Lower lobe of right lung (tissue), 2 donors: Measurements from ENCODE around the gene ADD2. TPM values are rescaled to one million over a fixed set of nuclear protein-coding genes. Genes with fewer than 3 reads are reported as not detected.
A peak's percentile ranks its signal among the peaks of the same experiment; 100 is the strongest.

Experiments
- ATAC-seq, 2 donors: fragments of 200-7000 bp; cut with Tn5 transposase; one replicate each; pipeline ENCODE4 v1.9.1; 2020 to 2022; ENCODE audit warnings: mild to moderate bottlenecking in 2 of 2, moderate library complexity in 2 of 2
- DNase-seq: peaks from one replicate; pipeline ENCODE4 v3.0.0-alpha.2; 2020
- H3K27ac ChIP-seq: fragments of 200-600 bp; one replicate; pipeline ENCODE4 v1.8.0; 2022
- H3K27me3 ChIP-seq: fragments of 200-600 bp; one replicate; pipeline ENCODE4 v1.8.0; 2022; ENCODE audit warnings: low read depth
- H3K36me3 ChIP-seq: fragments of 200-600 bp; one replicate; pipeline ENCODE4 v1.8.0; 2022; ENCODE audit warnings: mild to moderate bottlenecking
- H3K4me1 ChIP-seq: fragments of 200-600 bp; one replicate; pipeline ENCODE4 v1.8.0; 2022
- H3K4me3 ChIP-seq: fragments of 200-600 bp; one replicate; pipeline ENCODE4 v1.8.0; 2022; ENCODE audit warnings: mild to moderate bottlenecking
- H3K9me3 ChIP-seq: fragments of 200-600 bp; one replicate; pipeline ENCODE4 v1.8.0; 2022
- intact Hi-C: fragments of 100-400 bp; cut with DNase I; formaldehyde crosslinking; loops from one replicate; pipeline ENCODE4 v1.11.0; 2022
- long read RNA-seq: library from polyadenylated mRNA; unstranded; transcript quantifications from one replicate; pipeline ENCODE4 v2.0.0, GENCODE V29; 2021
- total RNA-seq: library from RNA; stranded (reverse); fragmentation: NEBNext Ultra II Directional; extraction: Animal tissue kit (Norgen Biotek cat#: 25700); gene quantifications from one replicate; pipeline ENCODE4 v1.2.1, GENCODE V29; 2021
- TF ChIP-seq, protein P1 (sequence below): fragments of 200-600 bp; IDR thresholded peaks from one replicate; pipeline ENCODE4 v1.8.0; 2022; ENCODE audit warnings: antibody characterized with exemption, mild to moderate bottlenecking
- donor health status: DM: no; HTN: yes; CAD: no; lungs with severe emphysema.

Gene ADD2, protein sequence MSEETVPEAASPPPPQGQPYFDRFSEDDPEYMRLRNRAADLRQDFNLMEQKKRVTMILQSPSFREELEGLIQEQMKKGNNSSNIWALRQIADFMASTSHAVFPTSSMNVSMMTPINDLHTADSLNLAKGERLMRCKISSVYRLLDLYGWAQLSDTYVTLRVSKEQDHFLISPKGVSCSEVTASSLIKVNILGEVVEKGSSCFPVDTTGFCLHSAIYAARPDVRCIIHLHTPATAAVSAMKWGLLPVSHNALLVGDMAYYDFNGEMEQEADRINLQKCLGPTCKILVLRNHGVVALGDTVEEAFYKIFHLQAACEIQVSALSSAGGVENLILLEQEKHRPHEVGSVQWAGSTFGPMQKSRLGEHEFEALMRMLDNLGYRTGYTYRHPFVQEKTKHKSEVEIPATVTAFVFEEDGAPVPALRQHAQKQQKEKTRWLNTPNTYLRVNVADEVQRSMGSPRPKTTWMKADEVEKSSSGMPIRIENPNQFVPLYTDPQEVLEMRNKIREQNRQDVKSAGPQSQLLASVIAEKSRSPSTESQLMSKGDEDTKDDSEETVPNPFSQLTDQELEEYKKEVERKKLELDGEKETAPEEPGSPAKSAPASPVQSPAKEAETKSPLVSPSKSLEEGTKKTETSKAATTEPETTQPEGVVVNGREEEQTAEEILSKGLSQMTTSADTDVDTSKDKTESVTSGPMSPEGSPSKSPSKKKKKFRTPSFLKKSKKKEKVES
- total RNA-seq, result 2.1 TPM
- long read RNA-seq, full-length matches to known transcripts, result 1 of 1 reads
- long read RNA-seq, partial matches to known transcripts, result 0 of 1 reads
- long read RNA-seq, other reads (novel, unspliced or antisense), result 0 of 1 reads

DNA sequence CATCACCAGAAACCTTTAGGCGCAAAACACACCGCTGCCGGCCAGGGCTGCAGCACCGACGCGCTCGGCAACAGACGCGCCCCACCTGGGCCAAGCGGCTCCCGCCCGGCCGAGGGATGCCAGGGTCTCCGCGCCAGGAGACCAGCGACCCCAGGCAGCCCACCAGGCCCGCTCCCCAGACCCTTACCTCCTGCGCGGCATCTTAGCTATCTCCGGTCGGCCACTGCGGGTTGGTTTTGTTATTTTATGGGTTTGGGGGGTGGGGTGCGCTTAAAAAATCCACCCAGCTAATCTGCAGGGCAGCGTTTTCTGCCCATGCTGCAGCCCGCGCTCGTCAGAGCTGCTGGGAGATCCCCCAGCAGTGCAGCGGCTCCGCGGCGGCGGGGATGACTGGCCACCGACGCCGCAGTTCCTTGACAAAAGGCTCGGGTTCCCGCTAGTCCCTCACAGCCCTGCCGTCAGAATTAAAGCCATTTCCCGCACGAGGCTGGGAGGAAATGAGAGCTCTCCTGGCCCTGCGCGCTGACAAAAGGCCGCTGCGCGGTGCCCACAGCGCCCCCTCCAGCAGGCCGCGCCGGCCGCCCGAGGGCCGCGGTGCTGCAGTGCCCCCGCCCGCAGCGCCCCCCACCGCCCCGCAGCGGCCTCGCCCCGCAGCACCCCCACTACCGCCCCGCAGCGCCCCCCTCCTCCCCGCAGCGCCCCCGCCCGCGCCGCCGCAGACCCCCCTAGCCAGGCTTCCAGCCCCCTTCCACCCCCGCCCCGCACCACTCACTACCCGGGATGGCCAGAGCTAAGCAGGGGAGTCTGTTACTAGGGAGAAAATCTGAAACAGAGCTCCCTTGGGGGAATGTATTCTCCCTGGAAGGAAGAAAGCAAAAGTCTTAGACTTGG lies at the start of gene ADD2:
Gene ADD2, minus strand, starts transcription at position 502 of the 891 bp plus-strand sequence. CDS start 61,792 bp downstream, outside the sequence.
- peaks cover 49% of the 10 kb centered on the region for H3K27me3 ChIP-seq
- no peaks in the 10 kb centered on the region for H3K9me3 ChIP-seq
- H3K27ac ChIP-seq, result no peak within 1 kb of the TSS
- H3K36me3 ChIP-seq, result no peaks in the 10 kb centered on the region
- TF ChIP-seq, protein P1, sequence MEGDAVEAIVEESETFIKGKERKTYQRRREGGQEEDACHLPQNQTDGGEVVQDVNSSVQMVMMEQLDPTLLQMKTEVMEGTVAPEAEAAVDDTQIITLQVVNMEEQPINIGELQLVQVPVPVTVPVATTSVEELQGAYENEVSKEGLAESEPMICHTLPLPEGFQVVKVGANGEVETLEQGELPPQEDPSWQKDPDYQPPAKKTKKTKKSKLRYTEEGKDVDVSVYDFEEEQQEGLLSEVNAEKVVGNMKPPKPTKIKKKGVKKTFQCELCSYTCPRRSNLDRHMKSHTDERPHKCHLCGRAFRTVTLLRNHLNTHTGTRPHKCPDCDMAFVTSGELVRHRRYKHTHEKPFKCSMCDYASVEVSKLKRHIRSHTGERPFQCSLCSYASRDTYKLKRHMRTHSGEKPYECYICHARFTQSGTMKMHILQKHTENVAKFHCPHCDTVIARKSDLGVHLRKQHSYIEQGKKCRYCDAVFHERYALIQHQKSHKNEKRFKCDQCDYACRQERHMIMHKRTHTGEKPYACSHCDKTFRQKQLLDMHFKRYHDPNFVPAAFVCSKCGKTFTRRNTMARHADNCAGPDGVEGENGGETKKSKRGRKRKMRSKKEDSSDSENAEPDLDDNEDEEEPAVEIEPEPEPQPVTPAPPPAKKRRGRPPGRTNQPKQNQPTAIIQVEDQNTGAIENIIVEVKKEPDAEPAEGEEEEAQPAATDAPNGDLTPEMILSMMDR, result peak; percentile 18
- H3K4me1 ChIP-seq, result peaks cover 13% of the 10 kb centered on the region
- peak within 1 kb of the TSS; percentile 51 for H3K4me3 ChIP-seq
- DNase-seq, result peak; percentile 43
- intact Hi-C loops, result no loop called here
- peak; percentile 66 to 72 for ATAC-seq

DNA sequence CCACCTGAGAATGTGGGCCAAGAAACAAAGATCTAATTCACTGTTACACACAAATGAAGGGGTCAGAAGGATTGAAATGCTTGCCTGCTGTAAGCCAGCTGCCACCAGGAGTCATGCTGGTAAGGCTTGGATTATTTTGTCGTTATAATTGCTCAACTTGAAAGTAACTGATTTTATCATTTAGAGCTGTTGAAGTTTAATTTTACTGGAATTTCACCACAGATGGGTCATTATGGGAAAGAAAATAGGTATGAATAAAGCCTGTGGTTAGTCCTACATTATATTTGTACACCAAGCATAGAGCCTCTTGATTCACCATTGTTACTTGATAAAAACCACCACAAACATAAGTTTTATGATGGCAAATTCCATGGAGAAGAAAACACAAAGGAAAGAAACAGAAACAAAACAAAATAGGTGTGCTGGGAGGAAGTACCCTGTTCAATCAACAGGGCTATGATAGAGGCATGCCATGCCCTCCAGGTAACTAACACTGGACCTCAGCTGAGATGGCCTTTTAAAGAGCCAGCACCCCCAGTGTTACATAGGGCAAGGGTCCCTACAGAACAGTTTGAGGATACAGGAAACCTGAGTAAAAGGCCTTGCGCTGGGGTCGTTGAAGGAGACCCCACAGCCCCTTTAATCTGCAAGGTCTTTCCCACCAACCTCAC lies 49.4 kb upstream of the ADD2 start:
- Histone ChIP-seq H3K4me1 (no peaks in the 10 kb centered on the region), H3K27ac (no peak overlapping the region), H3K4me3 (no peak overlapping the region), H3K27me3 (peaks cover 10% of the 10 kb centered on the region), H3K36me3 (no peaks in the 10 kb centered on the region), H3K9me3 (no peaks in the 10 kb centered on the region)
- TF ChIP-seq, protein P1, result no peak
- no peak for ATAC-seq
- intact Hi-C loops, result no loop called here
- no peak for DNase-seq

DNA sequence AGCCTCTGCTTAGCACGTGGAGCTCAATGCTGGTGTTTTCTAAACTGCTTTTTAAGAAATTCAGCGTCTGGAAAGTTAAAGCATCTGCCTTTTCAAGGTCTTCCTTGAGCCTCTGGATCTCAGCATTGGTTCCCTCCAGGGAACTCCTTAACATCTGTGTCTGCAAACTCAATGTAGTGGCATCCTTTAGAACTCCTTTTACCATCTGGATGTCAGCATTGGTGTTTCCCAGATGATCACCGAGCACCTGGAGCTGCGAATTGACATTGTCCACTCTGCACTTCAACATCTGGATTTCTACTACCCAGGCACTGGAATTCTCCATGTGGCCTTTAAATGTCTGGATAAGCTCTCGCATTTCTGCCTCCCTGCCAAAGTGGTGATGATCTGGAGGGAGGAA lies 48.7 kb upstream of the ADD2 start:
- ATAC-seq, result no peak
- intact Hi-C loops, result no loop called here
- no peak overlapping the region for H3K27ac ChIP-seq
- peaks cover 10% of the 10 kb centered on the region for H3K27me3 ChIP-seq
- H3K9me3 ChIP-seq, result no peaks in the 10 kb centered on the region
- no peak for DNase-seq
- no peaks in the 10 kb centered on the region for H3K4me1 ChIP-seq
- H3K4me3 ChIP-seq, result no peak overlapping the region
- TF ChIP-seq, protein P1, result no peak
- no peaks in the 10 kb centered on the region for H3K36me3 ChIP-seq

DNA sequence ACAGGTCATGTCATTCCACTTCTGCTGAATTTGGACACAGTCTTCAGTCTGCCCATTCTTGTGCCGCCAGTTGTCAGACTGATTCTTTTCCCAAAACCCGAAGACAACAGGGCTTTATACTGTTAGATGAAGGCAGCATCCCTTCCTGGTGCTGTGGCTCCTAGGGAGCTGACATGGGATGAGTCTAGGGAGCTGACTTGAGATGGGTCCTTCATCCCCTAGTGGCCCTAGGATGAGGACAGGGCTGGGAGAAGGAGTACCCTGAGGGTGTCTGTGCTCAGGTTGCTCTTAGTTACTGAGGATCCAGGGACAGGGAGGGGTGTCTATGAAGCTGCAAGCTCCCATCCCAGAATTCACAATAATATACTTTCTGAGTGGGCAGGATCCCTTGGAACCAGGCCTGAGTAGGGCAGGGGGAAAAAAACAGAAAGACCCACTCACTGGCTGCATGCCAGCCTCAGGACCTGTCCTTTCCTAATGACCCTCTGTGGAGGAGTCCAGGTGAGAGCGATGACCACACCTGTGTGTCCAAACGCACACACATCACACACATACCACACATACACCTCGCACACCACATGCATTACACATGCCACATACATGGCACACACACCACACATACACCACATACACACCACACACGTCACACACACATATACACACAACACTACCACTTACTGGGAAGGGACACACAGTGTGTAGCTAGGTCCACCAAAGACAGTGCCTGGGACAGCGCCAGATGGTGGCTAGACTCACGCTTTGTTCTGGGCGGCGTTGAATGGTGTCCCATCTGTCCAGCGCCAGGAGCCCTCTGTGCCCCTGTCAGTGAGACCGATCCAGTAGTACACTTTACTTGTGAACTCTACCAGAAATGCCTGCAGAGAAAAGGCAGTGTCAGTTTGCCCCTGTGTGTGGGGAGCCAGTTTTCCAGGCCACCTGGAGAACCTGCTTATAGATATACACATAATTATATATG lies 41.3 kb upstream of the ADD2 start:
- intact Hi-C loops, result no loop called here

More for the DNA sequence above, 41.3 kb upstream of the ADD2 start:
- peaks cover 6% of the 10 kb centered on the region for H3K27me3 ChIP-seq
- no peaks in the 10 kb centered on the region for H3K9me3 ChIP-seq
- no peaks in the 10 kb centered on the region for H3K36me3 ChIP-seq
- no peak for DNase-seq
- TF ChIP-seq, protein P1, result no peak
- ATAC-seq, result peak in 1 of 2 donors; percentile 39
- H3K27ac ChIP-seq, result no peak overlapping the region
- H3K4me3 ChIP-seq, result no peak overlapping the region
- no peaks in the 10 kb centered on the region for H3K4me1 ChIP-seq
